GM18502 (cell line): Measurements from ENCODE around the gene CUL9.

Experiments used
- ATAC-seq: cut with Tn5 transposase; IDR thresholded peaks from one replicate; pipeline ENCODE4 v1.9.1; 2021; ENCODE audit warnings: mild to moderate bottlenecking; ENCODE audit not compliant: unreplicated experiment, poor library complexity

The CUL9 gene

DNA sequence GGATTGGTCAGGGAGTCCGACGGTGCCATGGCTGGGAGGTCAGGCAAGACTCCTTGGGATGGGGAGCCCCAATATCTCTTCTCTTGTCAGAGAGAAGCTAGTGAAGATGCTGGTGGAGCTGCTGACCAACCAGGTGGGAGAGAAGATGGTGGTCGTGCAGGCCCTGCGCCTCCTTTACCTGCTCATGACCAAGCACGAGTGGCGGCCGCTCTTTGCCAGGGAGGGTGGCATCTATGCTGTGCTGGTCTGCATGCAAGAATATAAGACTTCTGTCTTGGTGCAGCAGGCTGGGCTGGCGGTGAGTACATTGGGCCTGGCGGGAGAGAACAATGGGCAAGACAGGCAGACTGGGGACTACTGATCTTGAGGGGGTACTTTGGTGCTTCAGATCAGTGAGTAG lies 10.9 kb downstream of the CUL9 start:
- ATAC-seq = no peak

DNA sequence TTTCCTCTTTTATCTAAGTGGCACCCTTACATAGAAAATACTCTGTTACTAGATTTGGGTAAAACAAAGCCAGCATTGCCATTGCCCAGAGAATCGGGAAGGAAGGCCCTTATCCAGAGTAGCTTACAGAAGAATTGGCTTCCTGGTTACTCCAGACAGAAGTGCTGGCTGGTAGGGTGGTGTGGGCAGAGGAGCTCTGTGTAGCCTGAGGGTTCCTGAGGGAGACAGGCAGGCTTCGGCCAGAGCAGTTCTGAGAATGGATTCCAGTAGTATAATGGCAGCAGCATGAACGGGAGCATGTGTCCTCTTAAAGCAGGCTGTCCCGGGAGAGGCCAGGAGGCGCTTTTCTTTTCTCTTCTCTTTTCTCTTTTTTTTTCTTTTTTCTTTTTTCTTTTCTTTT lies 11.9 kb downstream of the CUL9 start:
- no peak for ATAC-seq

DNA sequence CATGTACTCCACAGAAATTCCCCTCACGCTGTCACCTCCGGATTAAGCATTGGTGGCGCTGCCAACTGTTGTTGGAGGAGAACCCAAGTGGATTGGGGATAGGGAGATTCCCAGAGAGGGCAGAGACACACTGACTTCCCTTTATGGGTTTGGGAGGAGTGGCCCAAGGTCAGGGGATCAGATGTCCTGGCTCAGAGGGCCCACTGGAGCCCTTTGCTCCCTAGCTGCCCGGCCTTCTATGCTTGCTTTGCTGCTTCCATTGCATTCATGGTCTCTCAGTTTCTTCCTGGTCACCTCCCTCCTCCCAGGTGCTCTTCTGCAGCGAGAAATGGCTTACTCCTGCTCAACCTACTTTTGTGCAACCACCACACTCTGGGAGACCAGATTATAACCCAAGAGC lies 14.3 kb downstream of the CUL9 start:
- no peak for ATAC-seq

DNA sequence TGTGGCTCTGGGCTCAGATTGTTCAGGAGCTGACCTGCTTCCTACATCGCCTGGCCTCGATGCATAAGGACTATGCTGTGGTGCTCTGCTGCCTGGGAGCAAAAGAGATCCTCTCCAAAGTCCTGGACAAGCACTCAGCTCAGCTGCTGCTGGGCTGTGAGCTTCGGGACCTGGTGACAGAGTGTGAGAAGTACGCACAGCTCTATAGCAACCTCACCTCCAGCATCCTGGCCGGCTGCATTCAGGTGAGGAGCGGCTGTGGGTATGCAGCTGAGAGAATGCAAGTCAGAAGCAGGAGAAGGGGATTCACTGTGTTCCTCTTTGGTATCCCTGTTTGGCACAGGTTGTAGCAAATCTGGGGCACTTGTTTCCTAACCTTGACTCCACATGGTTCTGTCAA lies 17.9 kb downstream of the CUL9 start:
- no peak for ATAC-seq

DNA sequence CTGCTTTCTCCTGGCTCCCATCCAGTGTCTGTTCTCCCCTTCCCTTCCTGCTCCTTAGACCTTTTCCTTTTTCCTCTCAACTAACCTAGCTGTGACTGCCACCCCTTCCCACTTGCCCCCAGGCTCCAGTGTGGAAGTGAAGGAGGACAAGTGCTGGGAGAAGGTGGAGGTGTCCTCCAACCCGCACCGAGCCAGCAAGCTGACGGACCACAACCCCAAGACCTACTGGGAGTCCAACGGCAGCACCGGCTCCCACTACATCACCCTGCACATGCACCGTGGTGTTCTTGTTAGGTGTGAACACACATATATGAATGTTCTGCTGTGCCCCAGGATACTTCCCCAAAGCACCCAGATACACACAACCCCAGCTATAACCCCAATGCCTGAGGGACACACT lies 18.5 kb downstream of the CUL9 start:
- no peak for ATAC-seq

DNA sequence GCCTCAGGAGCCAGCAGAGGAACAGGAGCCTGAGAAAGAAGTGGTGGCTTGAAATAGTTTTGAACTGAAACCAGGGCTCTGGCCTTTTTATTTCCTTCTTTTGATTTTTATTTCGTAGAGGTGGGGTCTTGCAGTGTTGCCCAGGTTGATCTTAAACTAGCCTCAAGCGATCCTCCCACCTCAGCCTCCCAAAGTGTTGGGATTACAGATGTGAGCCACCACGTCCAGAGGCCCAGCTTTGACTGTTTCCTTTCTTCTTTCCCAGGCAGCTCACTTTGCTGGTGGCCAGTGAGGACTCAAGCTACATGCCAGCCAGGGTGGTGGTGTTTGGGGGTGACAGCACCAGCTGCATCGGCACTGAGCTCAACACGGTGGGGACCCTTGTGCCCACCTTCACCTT lies 20.5 kb downstream of the CUL9 start:
- no peak for ATAC-seq

DNA sequence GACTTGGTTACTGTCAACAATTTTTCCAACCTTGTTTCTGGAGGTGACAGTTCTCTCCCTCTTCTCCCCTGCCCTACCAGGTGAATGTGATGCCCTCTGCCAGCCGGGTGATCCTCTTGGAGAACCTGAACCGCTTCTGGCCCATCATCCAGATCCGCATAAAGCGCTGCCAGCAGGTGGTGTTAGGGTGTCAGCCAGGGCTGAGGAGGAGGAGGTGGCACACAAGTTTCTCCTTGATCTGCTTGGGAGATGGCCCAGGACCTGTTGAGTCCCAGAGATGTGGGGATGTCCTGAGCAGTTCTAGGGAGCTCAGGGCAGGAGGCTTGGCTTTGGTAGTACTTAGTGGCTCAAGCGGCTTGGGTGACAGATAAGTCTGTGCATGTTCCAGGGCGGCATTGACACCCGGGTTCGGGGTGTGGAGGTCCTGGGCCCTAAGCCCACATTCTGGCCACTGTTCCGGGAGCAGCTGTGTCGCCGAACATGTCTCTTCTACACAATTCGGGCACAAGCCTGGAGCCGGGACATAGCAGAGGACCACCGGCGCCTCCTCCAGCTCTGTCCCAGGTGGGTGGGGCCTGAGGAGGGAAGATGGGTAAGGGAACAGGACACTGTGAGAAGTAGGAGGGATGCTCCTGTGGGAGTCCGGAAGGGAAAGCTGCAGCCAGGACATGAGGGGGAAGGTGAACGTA lies 21.2 kb downstream of the CUL9 start:
- ATAC-seq = no peak

DNA sequence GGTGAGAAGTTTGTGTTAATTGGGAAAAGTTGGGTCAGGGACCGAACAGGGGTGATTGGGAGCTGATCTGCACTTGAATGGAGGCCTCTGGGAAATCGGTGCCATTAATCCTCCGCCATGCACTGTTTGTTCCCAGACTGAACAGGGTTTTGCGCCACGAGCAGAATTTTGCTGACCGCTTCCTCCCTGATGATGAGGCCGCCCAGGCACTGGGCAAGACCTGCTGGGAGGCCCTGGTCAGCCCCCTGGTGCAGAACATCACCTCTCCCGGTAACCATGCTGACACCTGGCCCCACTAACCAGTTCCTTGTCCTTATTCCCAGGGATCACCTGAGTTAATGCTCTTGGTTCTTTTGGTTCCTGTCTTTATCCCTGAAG lies 21.7 kb downstream of the CUL9 start:
- ATAC-seq = no peak

DNA sequence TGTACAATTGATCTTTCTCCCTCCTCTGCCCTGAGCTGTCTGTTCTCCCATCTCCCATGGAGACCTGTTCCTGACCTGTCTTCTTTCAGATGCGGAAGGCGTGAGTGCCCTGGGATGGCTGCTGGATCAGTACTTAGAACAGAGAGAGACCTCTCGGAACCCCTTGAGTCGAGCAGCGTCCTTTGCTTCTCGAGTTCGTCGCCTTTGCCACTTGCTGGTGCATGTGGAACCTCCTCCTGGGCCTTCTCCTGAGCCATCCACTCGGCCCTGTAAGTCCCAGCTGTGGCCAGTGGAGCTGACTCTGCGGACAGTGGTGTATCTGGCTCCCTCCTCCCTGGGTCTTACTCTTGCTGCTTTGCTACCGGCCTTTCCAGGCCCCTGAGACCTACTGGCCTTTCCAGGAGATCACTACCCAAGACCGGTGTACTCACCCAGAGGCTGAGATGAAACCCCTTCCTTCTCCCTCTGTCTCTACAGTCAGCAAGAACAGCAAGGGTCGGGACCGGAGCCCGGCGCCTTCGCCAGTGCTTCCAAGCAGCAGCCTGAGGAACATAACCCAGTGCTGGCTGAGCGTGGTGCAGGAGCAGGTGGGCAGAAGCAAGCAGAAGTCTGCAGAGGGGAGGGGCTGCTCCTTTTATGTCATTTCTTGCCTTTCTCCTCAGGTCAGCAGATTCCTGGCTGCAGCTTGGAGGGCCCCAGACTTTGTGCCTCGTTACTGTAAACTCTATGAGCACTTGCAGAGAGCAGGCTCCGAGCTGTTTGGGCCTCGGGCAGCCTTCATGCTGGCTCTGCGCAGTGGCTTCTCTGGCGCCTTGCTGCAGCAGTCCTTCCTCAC lies 22.5 kb downstream of the CUL9 start:
- ATAC-seq = no peak

DNA sequence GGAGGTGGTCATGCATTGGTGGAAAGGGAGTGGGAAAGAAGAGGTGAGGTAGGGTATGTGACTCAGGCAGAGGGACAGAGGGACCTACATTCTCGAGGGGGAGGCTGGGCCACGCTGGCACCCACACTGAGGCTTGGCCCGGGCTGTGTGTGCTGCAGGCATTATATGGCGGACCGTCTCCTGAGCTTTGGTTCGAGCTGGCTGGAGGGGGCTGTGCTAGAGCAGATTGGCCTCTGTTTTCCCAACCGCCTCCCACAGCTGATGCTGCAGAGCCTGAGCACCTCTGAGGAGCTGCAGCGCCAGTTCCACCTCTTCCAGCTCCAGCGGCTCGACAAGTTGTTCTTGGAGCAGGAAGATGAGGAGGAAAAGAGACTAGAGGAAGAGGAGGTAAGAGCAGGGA lies 23.9 kb downstream of the CUL9 start:
- no peak for ATAC-seq

DNA sequence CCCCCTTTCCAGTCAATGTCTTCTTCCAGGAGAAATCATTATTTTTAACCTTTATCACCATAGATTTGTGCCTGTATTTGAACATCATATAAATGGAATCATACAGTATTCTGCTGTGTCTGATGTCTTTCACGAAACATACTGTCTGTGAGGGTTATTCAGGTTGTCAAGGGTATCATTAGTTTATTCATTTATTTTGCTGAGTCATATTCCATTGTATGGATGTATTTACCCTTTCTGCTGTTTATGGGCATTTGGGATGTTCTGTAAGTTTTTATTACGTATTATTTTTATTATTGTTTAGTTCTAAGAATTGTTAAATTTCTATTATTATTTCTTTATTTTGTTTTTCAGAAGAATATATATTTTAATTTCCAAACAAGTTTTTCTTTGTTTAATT lies 25.3 kb downstream of the CUL9 start:
- no peak for ATAC-seq

DNA sequence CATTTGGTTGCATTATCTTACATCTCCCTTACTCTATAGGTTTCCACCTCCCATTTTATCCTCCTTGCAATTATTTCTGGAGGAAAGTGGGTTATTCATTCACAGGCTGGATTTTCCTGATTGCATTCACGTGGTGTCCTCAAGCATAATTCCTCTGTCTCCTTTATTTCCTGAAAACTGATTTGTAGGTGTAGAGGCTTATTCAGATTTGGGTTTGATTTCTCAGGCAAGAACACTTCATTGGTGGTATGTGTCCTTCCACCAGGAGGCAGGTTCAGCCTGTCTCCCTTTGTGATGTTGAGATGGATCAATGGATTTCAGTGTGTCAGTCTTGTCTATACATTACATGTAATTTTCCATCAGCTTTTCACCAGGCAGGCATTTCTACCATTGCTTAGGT lies 30.0 kb downstream of the CUL9 start:
- ATAC-seq = no peak

DNA sequence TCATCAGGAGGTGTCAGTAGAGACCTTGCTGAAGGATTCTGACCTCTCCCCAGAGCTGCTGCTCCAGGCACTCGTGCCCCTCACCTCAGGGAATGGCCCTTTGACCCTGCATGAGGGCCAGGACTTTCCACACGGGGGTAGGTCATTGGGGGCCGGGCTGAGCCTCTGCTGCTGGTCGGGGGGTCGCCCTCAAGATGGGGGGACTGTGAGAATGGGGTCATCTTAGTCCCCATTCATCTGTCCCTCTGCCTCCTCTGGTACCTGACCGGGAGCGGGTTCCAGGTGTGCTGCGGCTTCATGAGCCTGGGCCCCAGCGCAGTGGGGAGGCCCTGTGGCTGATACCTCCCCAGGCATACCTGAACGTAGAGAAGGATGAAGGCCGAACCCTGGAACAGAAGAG lies 31.4 kb downstream of the CUL9 start:
- no peak for ATAC-seq

DNA sequence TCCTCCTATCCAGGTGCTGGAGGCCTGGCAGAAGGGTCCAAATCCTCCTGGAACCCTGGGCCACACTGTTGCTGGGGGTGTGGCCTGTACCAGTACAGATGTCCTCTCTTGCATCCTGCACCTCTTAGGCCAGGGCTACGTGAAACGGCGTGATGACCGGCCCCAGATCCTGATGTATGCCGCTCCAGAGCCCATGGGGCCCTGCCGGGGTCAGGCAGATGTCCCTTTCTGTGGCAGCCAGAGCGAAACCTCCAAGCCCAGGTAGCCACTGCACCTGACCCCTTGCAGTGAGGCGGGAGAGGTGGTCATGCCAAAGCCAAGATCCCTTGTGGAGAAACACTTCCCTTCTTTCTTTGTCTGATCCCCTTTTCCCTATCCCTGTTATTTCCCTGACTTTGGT lies 33.1 kb downstream of the CUL9 start:
- ATAC-seq = no peak

DNA sequence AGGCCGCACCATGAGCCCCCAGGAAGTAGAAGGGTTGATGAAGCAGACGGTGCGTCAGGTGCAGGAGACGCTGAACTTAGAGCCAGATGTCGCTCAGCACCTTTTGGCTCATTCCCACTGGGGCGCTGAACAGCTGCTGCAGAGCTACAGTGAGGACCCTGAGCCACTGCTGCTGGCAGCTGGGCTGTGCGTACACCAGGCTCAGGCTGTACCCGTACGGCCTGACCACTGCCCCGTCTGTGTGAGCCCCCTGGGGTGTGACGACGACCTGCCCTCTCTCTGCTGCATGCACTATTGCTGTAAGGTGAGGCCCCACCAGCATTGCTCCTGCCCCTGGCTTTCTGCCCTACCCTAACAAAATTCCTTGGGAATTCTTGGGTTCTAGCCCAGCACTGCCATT lies 34.2 kb downstream of the CUL9 start:
- no peak for ATAC-seq

DNA sequence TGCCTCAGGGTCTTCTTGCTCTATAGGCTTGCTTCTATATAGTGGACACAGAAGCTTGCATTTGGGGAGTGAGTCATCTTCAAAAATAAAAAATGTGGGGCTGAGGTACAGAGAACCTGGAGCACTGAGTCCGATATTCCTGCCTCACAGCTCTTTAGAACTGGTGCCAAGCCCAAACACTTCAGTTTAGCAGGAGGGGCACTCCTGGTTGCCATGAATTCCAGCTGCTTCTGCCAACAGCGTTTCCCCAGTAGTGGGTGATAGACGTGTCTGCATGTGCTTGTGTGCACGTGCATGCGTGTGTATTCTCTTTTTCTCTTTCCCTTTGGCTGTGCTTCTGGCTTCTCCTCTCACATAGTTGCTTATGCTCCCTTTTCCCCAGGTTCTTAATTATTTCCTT lies 35.4 kb downstream of the CUL9 start:
- ATAC-seq = no peak

DNA sequence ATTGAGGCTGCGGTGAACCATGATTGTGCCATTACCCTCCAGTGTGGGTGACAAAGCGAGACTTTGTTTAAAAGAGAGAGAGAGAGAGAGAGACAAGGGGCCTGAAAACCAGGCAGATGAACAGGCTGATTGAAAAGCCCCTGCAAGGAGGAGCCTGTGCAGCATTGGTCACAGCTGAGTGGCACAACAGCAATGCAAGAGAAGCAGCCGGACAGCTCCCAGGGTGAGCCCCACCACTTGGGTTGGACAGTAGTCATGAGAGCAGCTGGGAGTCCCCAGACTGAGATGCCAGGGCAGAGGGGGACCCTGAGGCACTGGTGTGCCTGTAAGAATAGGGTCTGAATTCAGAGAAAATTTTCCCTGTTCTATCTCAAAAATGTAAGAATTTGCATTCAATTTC lies 37.1 kb downstream of the CUL9 start:
- ATAC-seq = no peak

DNA sequence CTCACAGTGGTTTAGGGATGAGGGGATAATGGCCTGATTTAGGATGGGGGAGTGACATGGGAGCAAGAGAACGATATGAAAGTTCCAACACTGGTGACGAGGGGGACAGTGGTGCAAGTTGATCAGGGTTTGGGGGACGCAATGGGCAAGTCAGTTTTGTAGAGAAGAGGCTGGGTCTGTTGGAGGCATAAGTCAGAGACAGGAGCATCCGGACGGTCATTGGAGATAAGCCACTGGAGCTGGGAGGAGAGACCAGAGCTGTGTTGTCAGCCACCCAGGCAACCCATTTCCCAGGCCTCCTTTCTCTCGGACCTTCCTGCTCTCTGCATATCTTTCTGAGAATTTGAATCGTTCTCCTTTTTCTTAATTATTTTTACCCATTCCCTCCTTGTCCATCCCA lies 37.8 kb downstream of the CUL9 start:
- no peak for ATAC-seq

DNA sequence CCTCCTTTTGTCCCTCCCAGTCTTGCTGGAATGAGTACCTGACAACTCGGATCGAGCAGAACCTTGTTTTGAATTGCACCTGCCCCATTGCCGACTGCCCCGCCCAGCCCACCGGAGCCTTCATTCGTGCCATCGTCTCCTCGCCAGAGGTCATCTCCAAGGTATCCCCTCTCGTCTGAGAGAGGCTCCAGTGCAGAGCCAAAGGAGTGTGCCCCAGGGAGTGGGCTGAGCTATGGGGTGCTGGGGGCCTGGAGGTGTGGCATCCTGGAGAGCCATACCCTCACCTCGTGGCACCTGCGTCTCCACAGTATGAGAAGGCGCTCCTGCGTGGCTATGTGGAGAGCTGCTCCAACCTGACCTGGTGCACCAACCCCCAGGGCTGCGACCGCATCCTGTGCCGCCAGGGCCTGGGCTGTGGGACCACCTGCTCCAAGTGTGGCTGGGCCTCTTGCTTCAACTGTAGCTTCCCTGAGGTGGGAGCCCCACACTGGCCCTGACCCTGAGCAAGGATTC lies 38.5 kb downstream of the CUL9 start:
- no peak for ATAC-seq

DNA sequence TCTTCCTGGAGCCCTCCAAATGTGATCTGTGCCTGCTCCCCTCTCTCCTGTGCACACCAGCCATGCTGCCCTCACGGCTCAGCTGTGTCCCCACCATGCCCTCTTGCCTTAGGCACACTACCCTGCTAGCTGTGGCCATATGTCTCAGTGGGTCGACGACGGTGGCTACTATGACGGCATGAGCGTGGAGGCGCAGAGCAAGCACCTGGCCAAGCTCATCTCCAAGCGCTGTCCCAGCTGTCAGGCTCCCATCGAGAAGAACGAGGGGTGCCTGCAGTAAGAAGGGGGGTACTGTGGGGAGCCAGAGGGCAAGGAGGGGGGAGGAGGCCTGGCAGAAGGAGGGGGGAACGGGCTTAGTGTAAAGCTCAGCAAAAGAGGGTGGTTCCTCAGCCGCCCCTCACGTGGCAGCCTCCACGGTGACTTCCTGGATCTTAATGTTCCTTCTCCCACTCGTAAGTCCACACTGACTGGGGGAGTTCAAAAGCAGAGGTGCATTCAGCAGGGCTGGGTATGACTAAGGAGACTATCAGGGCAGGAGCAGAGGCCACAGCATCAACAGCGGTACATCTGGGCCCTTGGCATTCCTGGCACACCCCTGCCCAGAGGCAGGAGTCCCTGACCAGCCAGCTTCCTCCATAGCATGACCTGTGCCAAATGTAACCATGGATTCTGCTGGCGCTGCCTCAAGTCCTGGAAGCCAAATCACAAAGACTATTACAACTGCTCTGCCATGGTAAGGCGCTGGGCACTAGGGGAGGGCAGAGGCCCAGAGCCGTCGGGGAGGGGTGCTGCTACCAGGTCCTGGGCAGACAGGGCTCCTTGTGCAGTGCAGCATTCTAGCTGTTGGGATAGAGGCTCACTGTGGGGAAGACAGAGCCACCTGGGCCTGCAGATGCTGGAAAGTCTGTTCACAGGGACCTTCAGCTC lies 39.3 kb downstream of the CUL9 start:
- ATAC-seq = no peak
